Upper lobe of right lung (tissue), 1 donor: ENCODE measurements around the gene MON2. TPM values are rescaled to one million over a fixed set of nuclear protein-coding genes. Genes with fewer than 3 reads are reported as not detected.
A peak's percentile ranks its signal among the peaks of the same experiment; 100 is the strongest.
"Not testable (repeated sequence)": the region's sequence is repeated elsewhere in the genome, so short reads cannot be mapped to it uniquely, and the experiment has no call there.

Source experiments
- ATAC-seq: fragments of 200-7000 bp; cut with Tn5 transposase; one replicate; pipeline ENCODE4 v1.9.1; 2020; ENCODE audit warnings: mild to moderate bottlenecking, moderate library complexity
- DNase-seq: peaks from one replicate; pipeline ENCODE4 v3.0.0-alpha.2; 2020
- H3K27ac ChIP-seq: fragments of 200-600 bp; one replicate; pipeline ENCODE4 v1.8.0; 2022
- H3K27me3 ChIP-seq: fragments of 200-600 bp; one replicate; pipeline ENCODE4 v1.8.0; 2022; ENCODE audit warnings: mild to moderate bottlenecking
- H3K36me3 ChIP-seq: fragments of 200-600 bp; one replicate; pipeline ENCODE4 v1.8.0; 2022
- H3K4me1 ChIP-seq: fragments of 200-600 bp; one replicate; pipeline ENCODE4 v1.8.0; 2022
- H3K4me3 ChIP-seq: fragments of 200-600 bp; one replicate; pipeline ENCODE4 v1.8.0; 2022; ENCODE audit warnings: mild to moderate bottlenecking
- H3K9me3 ChIP-seq: fragments of 200-600 bp; one replicate; pipeline ENCODE4 v1.8.0; 2022
- CTCF ChIP-seq: fragments of 200-600 bp; IDR thresholded peaks from one replicate; pipeline ENCODE4 v1.8.0; 2022; ENCODE audit warnings: antibody characterized with exemption
- intact Hi-C: fragments of 100-400 bp; cut with DNase I; formaldehyde crosslinking; loops from one replicate; pipeline ENCODE4 v1.11.0; 2022
- total RNA-seq: library from RNA; stranded (reverse); fragmentation: NEBNext Ultra II Directional; extraction: Animal tissue kit (Norgen Biotek cat#: 25700); gene quantifications from one replicate; pipeline ENCODE4 v1.2.1, GENCODE V29; 2021
- donor health status: DM: no; HTN: yes; CAD: no; lungs with severe emphysema.

MON2 gene
- total RNA-seq, 1 donor from 2014 or later = 58.2 TPM

DNA sequence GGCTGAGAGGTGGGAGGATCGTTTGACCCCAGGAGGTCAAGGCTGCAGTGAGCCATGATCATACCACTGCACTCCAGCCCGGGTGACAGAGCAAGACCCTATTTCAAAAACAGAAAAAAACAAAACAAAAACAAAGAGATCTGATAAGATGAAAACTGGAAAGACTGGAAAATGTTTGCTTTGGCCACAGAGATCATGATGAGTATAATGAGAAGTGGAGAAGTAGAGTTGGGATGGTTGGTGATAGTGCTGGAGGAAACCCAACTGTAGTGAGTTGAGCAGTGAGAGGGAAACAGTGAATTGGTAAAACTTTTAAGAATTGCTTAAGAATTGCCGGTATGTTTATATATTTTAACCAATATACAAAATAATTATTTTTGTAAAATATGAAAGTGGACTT lies 39.2 kb downstream of the MON2 start:
- intact Hi-C loops = no loop called here
- no peaks in the 10 kb centered on the region for H3K27me3 ChIP-seq
- ATAC-seq (no peak), DNase-seq (no peak)
- H3K4me1 ChIP-seq = no peaks in the 10 kb centered on the region
- H3K4me3 ChIP-seq = no peak overlapping the region
- H3K9me3 ChIP-seq = no peaks in the 10 kb centered on the region
- TF ChIP-seq CTCF = no peak
- no peak overlapping the region for H3K27ac ChIP-seq
- peaks cover 71% of the 10 kb centered on the region for H3K36me3 ChIP-seq

DNA sequence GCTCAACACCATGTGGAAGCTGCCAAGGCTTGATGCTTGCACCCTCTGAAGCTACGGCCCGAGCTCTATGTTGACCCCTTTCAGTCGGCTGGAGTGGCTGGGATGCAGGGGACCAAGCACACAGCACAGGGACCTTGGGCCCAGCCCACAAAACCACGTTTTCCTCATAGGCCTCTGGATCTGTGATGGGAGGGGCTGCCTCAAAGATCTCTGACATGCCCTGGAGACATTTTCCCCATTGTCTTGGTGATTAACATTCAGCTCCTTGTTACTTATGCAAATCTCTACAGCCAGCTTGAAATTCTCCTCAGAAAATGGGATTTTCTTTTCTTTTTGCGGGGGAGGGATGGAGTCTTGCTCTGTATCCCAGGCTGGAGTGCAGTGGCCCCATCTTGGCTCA lies 46.3 kb downstream of the MON2 start:
- intact Hi-C loops = no loop called here
- no peak for ATAC-seq
- no peaks in the 10 kb centered on the region for H3K27me3 ChIP-seq

DNA sequence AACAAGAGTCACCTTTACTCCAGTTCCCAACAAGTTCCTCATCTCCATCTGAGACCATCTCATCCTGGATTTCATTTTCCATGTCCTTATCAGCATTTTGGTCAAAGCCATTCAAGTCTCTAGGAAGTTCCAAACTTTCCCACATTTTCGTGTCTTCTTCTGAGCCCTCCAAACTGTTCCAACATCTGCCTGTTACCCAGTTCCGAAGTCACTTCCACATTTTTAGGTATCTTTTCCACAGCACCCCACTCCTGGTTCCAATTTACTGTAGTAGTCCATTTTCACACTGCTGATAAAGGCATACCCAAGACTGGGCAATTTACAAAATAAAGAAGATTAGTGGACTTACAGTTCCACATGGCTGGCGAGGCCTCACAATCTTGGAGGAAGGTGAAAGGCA lies 47.5 kb downstream of the MON2 start:
- H3K4me3 ChIP-seq, H3K9me3 ChIP-seq, H3K27ac ChIP-seq, H3K27me3 ChIP-seq, intact Hi-C loops, DNase-seq, H3K4me1 ChIP-seq, ATAC-seq: not testable (repeated sequence)
- peaks cover 11% of the 10 kb centered on the region for H3K36me3 ChIP-seq

More for the DNA sequence above, 46.3 kb downstream of the MON2 start:
- no peak for DNase-seq
- no peaks in the 10 kb centered on the region for H3K4me1 ChIP-seq
- TF ChIP-seq CTCF = no peak
- no peak overlapping the region for H3K27ac ChIP-seq
- peaks cover 23% of the 10 kb centered on the region for H3K36me3 ChIP-seq
- H3K4me3 ChIP-seq = no peak overlapping the region
- H3K9me3 ChIP-seq = no peaks in the 10 kb centered on the region

- peak; percentile 89 for ATAC-seq
- no peak for DNase-seq
- H3K36me3 ChIP-seq = peaks cover 6% of the 10 kb centered on the region
- intact Hi-C loops = no loop called here
- no peak for TF ChIP-seq CTCF
- H3K4me3 ChIP-seq = no peak overlapping the region
- H3K27ac ChIP-seq = no peak overlapping the region
- H3K9me3 ChIP-seq = no peaks in the 10 kb centered on the region
- H3K27me3 ChIP-seq = no peaks in the 10 kb centered on the region
- no peaks in the 10 kb centered on the region for H3K4me1 ChIP-seq
Observed at GRCh38 chr12:62516927-62517326, 50.3 kb downstream of the MON2 start.

DNA sequence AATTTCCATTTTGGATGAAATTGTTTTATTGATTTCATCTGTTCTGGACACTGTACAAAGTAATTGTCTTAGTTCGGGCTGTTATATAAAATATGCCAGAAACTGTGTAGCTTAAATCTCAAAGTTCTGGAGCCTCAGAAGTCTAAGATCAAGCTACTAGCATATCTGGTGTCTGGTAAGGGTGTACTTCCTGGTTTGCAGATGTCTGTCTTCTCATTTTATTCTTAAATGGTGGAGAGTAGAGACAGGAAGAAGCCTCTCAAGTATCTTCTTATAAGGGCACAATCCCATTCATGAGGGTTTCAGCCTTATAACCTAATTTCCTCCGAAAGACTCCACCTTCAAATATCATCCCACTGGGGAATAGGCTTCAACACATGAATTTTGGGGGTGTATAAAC lies 51.3 kb downstream of the MON2 start:
- Histone ChIP-seq H3K36me3 (peaks cover 6% of the 10 kb centered on the region), H3K27ac (no peak overlapping the region), H3K27me3 (no peaks in the 10 kb centered on the region), H3K4me1 (no peaks in the 10 kb centered on the region), H3K4me3 (no peak overlapping the region), H3K9me3 (no peaks in the 10 kb centered on the region)
- TF ChIP-seq CTCF = no peak
- intact Hi-C loops = no loop called here
- ATAC-seq (no peak), DNase-seq (no peak)

- no peak overlapping the region for H3K27ac ChIP-seq
- intact Hi-C loops = no loop called here
- TF ChIP-seq CTCF = no peak
Observed at GRCh38 chr12:62519043-62519442, 52.4 kb downstream of the MON2 start.

More at GRCh38 chr12:62519043-62519442, 52.4 kb downstream of the MON2 start:
- Histone ChIP-seq H3K27me3 (no peaks in the 10 kb centered on the region), H3K36me3 (peaks cover 6% of the 10 kb centered on the region), H3K9me3 (no peaks in the 10 kb centered on the region), H3K4me3 (no peak overlapping the region), H3K4me1 (no peaks in the 10 kb centered on the region)
- ATAC-seq (no peak), DNase-seq (no peak)
